Activated CD8-positive, alpha-beta memory T cell treated with anti-CD3 and anti-CD28 coated beads, Interleukin-2, amount 50 U/mL, for 24 hours (primary cell): Measurements from ENCODE around the gene MAEA.
A peak's percentile ranks its signal among the peaks of the same experiment; 100 is the strongest.
"Not testable (repeated sequence)": the region's sequence is repeated elsewhere in the genome, so short reads cannot be mapped to it uniquely, and the experiment has no call there.

Experiments
- DNase-seq: peaks from one replicate; pipeline ENCODE4 v3.0.0-alpha.2; 2020; ENCODE audit errors: extremely low read depth

MAEA gene

DNA sequence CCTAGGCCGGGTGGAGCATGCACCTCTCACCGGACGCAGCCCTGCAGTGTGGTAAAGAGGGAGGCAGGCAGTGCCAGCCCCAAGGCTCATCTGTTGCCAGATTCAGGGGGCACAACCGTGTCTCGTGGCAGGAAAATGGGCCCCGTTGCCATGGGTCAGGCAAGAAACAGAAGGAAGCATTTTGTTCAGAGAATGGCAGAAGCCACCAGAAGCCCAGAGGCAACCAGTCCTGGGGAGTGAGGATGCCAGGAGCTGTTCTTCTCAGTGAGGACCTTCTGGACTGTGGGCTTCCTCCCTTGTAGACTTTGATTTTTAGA is 44.8 kb downstream of the MAEA start:
- DNase-seq: no peak

DNA sequence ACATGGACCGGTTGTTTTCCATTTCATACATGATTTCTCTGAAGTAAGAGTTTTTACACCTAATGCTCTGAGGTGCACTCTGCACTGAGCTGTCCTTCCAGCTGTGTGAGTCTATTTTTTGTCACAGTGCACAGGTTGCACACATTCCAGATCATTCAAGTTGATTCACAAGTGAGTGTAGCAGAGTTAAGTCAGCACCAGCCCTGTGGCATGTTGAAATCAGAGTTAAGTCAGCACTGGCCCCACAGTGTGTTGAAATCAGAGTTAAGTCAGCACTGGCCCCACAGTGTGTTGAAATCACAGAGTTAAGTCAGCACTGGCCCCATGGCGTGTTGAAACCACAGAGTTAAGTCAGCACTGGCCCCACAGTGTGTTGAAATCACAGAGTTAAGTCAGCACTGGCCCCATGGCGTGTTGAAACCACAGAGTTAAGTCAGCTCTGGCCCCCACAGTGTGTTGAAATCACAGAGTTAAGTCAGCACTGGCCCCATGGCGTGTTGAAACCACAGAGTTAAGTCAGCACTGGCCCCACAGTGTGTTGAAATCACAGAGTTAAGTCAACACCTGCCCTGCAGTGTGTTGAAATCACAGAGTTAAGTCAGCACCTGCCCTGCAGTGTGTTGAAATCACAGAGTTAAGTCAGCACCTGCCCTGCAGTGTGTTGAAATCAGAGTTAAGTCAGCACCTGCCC is 45.6 kb downstream of the MAEA start:
- not testable (repeated sequence) for DNase-seq

DNA sequence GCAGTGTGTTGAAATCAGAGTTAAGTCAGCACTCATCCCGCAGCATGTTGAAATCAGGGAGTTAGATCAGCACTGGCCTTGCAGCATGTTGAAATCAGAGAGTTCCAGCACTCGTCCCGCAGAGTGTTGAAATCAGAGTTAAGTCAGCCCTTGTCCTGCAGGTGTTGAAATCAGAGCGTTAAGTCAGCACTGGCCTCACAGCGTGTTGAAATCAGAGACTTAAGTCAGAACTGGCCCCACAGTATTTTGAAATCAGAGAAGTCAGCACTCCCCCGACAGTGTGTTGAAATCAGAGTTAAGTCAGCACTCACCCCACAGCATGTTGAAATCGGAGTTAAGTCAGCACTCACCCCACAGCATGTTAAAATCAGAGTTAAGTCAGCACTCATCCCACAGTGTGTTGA is 46.4 kb downstream of the MAEA start:
- DNase-seq: no peak

DNA sequence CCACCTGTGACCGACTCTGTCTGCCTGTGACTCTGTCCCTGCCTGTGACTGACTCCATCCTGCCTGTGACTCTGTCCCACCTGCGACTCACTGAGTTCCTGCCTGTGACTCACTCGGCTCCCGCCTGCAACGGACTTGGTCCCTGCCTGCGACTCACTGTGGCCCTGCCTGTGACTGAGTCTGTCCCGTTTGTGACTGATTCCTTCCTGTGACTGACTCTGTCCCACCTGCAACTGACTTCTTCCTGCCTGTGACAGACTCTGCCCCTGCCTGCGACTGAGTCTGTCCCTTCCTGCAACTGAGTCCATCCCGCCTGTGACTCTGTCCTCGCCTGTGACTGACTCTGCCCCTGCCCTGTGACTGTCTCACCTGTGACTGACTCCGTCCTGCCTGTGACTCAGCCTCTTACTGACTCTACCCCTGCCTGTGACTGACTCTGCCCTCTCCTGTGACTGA is 47.7 kb downstream of the MAEA start:
- peak; percentile 36 for DNase-seq

DNA sequence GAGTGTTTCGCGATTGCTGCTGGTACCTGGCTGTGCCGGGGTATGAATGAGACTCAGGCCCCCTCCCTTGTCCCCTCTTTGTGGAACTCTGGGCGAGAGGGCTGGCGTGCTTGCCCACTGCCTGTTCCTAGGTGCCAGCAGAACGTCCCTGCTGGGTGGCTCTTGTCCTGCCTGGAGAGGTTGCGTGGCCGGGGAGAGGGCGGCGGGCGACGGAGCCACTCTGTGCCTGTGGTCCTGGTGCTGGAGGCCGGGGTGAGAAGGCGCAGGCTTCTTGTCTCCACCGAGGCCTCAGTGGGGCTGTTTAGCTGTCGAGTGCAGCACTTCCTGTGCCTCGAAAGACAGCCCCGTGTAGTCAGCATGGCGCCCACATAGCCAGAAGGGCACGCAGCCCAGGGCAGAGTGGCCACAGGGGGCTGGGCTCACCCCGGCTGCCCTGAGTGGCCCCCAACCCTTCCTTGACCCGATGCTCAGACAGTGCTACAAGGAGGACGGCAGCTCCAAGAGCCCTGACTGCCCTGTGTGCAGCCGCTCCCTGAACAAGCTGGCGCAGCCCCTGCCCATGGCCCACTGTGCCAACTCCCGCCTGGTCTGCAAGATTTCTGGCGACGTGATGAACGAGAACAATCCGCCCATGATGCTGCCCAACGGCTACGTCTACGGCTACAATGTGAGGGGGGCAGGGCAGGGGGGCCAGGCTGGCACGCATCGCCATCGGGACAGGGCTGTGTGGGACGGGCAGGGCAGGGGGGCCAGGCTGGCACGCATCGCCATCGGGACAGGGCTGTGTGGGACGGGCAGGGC is 48.5 kb downstream of the MAEA start:
- DNase-seq: no peak

DNA sequence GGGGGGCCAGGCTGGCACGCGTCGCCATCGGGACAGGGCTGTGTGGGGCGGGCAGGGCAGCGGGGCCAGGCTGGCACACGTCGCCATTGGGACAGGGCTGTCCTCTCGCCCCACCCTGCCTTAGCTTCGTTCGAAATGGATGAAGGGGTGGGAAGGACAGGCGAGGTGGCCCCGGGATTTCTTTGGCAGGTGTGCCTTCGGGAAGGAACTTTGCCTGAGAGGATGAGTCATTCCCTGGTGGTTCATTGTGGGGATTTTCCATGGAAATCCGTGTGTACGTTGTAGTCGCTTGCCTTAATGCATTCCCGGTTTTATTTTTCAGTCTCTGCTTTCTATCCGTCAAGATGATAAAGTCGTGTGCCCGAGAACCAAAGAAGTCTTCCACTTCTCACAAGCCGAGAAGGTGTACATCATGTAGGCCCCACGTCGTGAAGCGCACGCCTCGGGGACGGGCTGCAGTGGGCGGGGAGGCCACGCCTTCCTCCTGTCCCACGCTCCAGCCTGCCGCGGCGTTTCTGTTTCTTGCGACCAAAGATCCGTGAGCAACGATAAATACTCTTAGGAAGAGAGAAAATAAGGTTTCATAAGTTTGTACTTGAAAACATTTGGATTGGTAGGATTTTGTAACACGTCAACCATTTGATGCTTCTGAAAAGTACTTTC is 49.2 kb downstream of the MAEA start:
- DNase-seq: no peak

DNA sequence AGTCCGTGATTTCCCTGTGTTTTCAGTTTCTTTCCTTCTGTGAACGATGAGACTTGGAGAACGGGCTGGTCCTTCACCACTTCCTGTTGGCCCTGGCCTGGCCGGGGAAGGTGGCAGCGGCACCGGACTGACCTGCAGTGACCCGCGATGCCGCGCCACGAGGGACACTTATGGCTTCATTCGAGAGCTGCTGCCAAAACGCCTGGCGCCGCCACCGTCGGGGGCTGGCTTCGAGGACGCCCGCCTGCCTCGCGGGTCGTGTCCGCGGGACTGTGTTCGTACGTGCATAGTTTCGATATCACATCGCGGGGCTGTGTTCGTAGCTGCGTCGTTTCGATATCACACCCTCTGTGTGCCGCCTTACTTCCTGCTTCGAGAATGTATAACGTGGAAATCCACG is 49.8 kb downstream of the MAEA start:
- no peak for DNase-seq

DNA sequence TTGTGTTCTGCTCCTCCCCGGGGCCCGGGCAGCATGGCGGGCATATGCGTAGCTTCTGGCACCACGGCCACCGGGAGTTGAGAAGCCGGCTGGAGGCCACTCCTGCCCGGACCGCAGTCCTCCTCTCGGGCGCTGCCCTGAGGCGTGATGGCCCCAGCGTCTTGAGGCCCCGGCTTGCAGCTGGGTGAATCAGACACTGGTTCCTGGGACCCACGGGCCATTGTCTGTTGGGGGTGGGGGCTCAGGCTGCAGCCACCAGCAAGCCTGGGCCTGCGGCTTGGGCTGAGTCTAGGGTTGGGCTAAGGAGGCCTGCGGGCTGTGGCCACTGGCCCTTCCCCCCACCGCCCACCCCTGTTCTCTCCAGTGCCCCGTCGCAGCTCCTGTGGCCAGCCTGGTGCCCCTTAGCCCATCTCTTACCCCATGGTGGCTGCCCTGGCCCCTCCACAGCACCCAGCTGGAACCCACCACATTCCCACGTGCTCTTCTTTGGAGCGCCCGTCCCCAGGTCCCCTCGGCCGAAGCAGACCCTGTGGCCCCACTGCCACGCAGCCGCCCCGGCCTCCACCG is 50.6 kb downstream of the MAEA start:
- DNase-seq: no peak

DNA sequence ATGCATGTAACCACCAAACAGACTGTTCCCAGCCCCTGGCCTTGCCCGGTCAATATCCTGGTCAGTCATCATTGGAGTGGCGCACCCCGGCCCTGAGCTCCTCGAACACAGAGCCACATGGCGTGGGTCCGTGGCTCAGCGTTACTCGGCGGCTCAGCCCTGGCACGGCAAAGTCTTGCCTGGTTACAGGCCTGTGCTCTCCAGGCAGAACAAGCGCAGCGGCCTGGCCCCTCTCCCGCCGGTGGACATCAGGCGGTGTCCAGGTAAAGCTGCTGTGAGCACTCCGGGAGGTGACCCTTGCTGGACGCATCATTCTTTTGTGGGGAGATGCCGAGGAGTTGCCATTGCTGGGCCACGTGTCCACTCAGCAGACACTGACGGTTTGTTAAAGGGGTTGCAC is 51.2 kb downstream of the MAEA start:
- DNase-seq: no peak

DNA sequence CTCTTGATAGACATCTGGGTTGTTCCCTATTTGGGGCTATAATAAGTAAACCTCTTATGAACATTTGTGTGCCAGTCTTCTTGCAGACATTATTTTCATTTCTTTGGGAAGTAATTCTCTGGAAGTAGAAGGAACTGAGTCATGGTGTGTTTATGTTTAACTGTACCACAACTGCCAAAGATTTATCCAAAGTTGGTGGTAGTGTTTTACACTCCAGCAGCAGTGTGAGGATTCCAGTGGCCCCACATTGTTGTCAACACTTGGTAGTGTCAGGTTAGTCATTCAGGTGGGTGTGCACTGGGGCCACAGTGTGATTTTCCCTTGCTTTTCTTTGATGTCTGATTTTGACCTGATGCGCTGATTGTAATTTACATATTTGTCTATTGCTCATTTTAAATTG is 52.3 kb downstream of the MAEA start:
- DNase-seq: no peak

DNA sequence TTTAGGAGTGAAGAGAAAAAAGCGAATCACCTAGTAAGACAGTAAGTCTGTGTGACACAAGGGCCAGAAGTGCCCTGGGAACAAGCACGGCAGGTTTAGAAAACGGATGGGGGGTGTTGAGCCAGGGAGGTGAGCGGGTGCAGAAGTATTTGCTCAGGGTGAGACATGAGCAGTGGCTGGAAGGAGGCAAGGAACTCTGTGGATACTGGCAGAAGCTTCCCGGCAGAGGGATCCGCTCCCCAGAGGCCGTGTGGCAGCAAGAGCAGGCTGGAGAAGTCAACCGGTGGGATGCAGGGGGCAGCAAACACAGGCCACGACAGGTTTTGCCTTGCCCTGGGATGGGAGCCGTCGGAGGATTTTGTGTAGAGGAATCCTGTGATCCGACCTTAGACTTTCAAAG is 55.0 kb downstream of the MAEA start:
- no peak for DNase-seq

DNA sequence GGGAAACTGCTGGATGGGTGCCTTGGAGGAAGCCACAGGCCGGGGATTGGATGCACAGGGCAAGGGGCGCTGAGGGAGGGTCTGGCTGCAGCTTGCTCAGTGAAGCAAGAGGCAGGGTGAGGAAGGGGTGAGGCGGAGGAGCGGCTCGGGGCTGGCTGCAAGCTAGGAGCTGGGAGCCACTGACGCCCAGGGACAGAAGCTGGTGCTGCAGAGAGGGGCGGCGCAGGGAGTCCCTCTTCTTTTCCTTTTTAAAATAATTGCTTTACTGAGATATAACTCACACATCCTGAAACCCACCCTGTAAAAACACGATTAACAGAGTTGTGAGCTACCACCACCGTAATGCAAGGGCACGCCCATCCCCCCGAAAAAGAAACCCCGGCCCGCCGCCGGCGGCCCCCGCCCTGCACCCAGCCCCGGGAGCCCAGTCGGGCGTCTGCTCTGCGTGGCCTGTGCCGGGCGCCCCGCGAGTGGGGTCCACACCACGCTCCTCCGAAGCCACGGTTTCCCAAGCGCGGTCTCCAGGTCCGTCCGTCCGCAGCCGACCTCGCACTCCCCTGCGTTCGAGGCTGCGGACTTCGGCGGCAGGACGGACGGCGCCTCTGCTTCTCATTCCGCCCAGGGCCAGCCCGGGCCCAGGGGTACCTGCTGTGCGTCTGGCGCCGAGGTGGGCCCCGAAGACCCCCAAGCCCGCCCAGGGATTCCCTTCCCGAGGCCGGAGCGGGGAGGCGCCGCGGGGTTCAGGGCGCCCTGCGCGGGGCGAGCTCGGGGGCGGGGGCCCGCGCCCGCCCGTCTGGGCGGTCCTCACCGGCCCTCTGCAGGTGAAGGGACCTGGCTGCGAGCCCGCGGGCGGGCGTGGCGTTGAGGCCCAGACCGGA is 56.5 kb downstream of the MAEA start:
- DNase-seq: peak; percentile 9

DNA sequence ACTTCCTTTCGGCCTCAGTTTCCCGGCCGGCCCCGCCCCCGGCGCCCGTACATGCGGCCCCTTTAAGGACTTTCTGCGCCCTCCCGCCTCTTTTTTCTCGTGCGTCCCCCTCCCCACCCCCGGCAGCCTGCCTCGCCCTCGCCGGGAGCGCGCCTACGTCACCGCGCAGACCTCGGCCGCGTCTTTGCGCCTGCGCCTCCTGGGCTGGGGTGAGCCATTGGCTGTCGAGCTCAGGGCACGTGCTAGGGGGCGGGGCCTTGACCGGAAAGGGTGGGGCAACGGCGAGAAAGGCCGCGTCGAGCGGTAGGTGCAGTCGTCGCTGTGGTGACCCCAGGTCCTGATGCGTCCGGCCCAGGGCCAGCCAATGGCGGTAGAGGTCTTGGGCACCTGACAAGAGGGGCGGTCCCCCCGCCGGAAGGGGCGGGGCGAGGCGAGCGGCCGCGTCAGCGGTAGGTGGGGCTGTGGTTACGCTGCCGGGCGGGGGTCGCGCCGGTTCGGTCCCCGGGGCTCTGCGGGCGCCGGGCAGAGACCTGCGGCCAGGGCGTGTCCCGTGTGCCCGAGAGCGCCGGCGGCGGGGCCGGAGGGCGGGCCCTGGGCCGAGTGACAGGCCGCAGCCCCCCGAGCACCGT is 57.2 kb downstream of the MAEA start, which contains the start of gene UVSSA:
Gene UVSSA (plus strand): TSS at position 428 of the 629 bp plus-strand sequence. CDS start 884 bp downstream, outside the sequence.
- peak; percentile 100 for DNase-seq

DNA sequence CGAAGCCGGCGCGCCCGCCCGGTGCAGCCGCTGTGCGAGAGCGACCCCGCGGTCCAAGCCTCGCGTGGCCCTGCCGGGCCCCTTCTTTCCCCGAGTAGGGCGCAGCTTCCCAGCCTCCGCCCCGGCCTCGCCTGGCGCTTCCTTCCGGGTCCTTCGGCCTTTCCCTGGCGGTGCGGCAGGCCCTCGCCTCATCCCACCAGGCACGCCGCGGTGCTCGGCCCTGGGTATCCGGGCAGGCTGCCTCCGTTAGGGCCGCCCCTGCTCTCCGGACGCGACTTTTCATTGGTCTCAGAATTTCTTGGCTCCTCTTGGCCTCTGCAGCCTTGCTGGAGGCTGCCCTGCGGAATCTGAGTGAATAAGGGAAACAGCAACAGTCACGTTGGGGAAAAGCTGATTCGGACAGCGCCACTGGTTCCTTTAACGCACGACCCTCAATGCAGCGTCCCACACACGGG is 57.7 kb downstream of the MAEA start:
- DNase-seq: no peak

DNA sequence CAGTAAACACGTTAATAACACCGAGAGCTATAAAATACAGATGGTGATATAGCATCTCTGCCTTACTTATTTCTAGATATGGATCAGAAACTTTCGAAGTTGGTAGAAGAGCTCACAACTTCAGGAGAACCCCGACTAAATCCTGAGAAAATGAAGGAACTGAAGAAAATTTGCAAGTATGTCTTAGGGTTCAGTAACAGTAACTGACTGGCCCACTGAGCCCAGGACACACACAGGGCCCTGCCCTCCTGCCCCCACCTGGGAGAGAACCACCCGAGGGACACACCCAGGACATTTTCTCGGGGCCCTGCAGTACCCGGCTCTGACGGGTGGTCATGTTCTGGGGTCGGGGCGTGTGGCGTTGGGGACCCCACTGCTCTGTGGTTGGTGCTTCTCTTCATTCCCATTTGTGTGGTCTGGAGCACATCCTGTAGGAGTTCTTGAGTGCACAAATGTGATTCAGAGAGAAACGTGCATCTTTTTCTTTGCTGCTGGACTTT is 58.4 kb downstream of the MAEA start:
- DNase-seq: no peak

DNA sequence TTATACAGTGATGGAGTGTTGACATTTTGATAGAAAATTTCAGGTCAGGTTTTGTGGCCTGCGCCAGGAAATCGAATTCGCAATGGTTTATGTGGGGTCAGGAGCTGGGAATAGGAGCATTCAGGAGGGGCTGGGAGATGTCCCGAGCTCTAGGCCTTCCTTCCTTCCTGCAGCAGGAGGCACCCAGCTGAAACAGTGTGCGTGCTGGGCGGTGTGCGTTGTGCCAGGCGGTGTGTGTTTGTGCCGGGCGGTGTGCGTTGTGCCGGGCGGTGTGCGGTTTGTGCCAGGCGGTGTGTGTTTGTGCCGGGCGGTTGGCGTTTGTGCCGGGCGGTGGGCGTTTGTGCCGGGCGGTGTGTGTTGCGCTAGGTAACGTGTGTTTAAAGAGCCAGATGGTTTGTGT is 59.1 kb downstream of the MAEA start:
- no peak for DNase-seq

DNA sequence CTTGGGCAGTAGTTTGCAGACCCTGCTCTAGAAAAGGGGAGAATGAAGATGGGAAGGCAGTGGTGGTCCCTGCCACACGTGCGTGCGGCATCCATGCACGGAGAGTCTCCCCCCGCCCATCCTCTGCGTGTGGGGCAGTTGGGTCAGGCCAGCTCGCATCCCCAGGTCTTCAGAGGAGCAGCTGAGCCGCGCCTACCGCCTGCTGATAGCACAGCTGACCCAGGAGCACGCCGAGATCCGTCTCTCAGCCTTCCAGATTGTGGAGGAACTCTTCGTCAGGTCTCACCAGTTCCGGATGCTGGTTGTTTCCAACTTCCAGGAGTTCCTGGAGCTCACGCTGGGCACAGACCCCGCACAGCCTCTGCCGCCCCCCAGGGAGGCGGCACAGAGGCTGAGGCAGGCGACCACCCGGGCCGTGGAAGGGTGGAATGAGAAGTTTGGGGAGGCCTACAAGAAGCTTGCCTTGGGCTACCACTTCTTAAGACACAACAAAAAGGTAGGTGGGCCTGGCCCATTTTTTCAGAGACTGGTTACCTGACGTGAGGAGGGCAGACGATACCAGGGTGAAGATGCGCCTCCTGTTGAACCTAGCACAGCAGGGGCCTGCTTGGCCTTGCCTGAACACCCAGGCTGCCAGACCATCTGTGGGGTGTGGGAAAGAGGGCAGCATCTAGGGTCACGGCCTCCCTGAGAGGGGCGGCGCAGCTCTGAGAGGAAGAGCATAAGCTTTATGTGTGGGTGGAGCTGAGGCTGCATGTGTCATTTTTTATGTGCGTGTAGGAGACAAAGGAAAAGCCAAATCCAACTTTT is 59.9 kb downstream of the MAEA start:
- DNase-seq: no peak

DNA sequence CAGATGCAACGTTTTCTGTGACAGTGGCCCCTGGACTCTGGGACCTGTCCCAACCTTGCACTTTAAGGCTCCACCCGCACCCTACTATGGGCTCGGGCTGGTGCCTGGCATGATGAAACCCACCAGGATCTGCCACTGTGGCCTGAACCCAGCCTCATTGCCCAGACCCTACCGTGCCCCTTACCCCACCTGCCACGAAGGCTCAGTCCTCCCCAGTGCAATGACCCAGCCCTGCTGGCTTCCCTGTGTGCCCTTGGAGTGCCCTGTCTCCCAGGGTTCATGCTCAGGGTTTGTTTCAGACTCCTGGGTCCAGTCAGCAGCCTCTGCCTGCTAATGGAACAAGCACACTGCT is 60.5 kb downstream of the MAEA start:
- DNase-seq: no peak

DNA sequence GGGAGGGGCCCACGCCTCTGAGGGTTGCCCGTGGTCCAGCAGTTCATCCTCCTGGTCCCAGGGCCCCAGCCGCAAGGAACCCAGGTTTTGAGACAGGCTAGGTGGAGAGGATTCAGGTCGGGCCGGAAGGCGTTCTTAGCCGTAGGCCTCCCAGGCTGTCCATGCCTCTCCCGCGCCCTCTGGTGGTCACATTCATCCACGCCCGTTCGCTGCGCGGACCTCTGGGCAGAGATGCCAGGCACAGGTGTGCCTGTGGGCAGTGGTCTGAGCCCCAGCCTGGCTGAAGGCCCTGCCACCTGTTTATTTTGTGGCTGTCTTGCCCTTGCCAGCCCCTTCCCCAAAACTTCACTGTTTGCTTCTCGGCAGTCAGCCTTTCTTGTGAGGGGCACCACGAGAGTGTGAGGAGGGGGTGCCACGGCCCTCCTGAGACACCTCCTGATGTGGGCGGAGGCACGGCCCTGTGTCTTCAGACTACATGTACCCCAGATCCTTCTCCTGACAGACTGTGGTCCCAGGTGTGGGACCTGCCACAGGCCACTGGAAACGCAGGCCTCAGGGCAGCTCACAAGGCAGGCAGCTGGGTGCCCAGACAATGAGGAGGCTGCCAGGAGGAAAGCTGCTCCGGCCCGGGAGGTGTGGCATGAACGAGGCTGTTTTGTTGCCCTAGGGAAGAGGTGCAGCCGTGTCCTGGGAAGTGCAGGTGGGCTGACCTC is 62.3 kb downstream of the MAEA start:
- DNase-seq: peak; percentile 66
